ENCODE data around the gene SP5. TPM values are rescaled to one million over a fixed set of nuclear protein-coding genes. Genes with fewer than 3 reads are reported as not detected.

SP5 gene
- total RNA-seq, 1 donor from 2014 or later: 0.44 TPM

GRCh38 chr2:170742000-170742399 lies 26.9 kb downstream of the SP5 start:
- no peak for TF ChIP-seq CTCF (IDR thresholded peaks at IDR 0.05; ENCODE audit: borderline replicate concordance)
- H3K27ac ChIP-seq (replicated peaks): no peak overlapping the region
- H3K36me3 ChIP-seq: no peaks in the 10 kb centered on the region
- intact Hi-C loops (cut with micrococcal nuclease): no loop called here
- peaks cover 7% of the 10 kb centered on the region for H3K9me3 ChIP-seq (replicated peaks)
- no peaks in the 10 kb centered on the region for H3K4me1 ChIP-seq
- DNase-seq: no peak
- H3K27me3 ChIP-seq (ENCODE audit: low read depth): peaks cover 67% of the 10 kb centered on the region
- no peak overlapping the region for H3K4me3 ChIP-seq

GRCh38 chr2:170742896-170743529 lies 27.9 kb downstream of the SP5 start:
- H3K4me3 ChIP-seq: no peak overlapping the region
- H3K27ac ChIP-seq (replicated peaks): no peak overlapping the region
- no peak for TF ChIP-seq CTCF (IDR thresholded peaks at IDR 0.05; ENCODE audit: borderline replicate concordance)
- no peaks in the 10 kb centered on the region for H3K4me1 ChIP-seq
- no peaks in the 10 kb centered on the region for H3K36me3 ChIP-seq
- no peak for DNase-seq
- H3K27me3 ChIP-seq (ENCODE audit: low read depth): peaks cover 73% of the 10 kb centered on the region
- H3K9me3 ChIP-seq (replicated peaks): no peaks in the 10 kb centered on the region
- intact Hi-C loops (cut with micrococcal nuclease): no loop called here

GRCh38 chr2:170743530-170744239 lies 28.5 kb downstream of the SP5 start:
- TF ChIP-seq CTCF (IDR thresholded peaks at IDR 0.05; ENCODE audit: borderline replicate concordance): no peak
- Histone ChIP-seq H3K4me1 (no peaks in the 10 kb centered on the region), H3K27ac (replicated peaks) (no peak overlapping the region), H3K4me3 (no peak overlapping the region), H3K36me3 (no peaks in the 10 kb centered on the region), H3K9me3 (replicated peaks) (no peaks in the 10 kb centered on the region), H3K27me3 (ENCODE audit: low read depth) (peaks cover 79% of the 10 kb centered on the region)
- no peak for DNase-seq
- intact Hi-C loops (cut with micrococcal nuclease): no loop called here

- Histone ChIP-seq H3K4me1 (no peaks in the 10 kb centered on the region), H3K27me3 (ENCODE audit: low read depth) (peaks cover 75% of the 10 kb centered on the region), H3K36me3 (no peaks in the 10 kb centered on the region), H3K4me3 (no peak overlapping the region), H3K9me3 (replicated peaks) (no peaks in the 10 kb centered on the region), H3K27ac (replicated peaks) (no peak overlapping the region)
- no peak for DNase-seq
- intact Hi-C loops (cut with micrococcal nuclease): no loop called here
- TF ChIP-seq CTCF (IDR thresholded peaks at IDR 0.05; ENCODE audit: borderline replicate concordance): no peak
Measured at GRCh38 chr2:170744248-170745002, 29.3 kb downstream of the SP5 start.

- DNase-seq: no peak
- H3K9me3 ChIP-seq (replicated peaks): no peaks in the 10 kb centered on the region
- H3K36me3 ChIP-seq: no peaks in the 10 kb centered on the region
- H3K27me3 ChIP-seq (ENCODE audit: low read depth): peaks cover 71% of the 10 kb centered on the region
- no peak overlapping the region for H3K4me3 ChIP-seq
- no peak for TF ChIP-seq CTCF (IDR thresholded peaks at IDR 0.05; ENCODE audit: borderline replicate concordance)
- H3K4me1 ChIP-seq: no peaks in the 10 kb centered on the region
- intact Hi-C loops (cut with micrococcal nuclease): no loop called here
- H3K27ac ChIP-seq (replicated peaks): no peak overlapping the region
Measured at GRCh38 chr2:170745305-170745704, 30.2 kb downstream of the SP5 start.
